ENCODE measurements around the gene C13orf46. TPM values are rescaled to one million over a fixed set of nuclear protein-coding genes. Genes with fewer than 3 reads are reported as not detected.

Gene C13orf46
- total and polyA plus RNA-seq, 4 experiments from 2014 or later, result 1.5 to 14.2 (median 13.9) TPM; not detected in 1

DNA sequence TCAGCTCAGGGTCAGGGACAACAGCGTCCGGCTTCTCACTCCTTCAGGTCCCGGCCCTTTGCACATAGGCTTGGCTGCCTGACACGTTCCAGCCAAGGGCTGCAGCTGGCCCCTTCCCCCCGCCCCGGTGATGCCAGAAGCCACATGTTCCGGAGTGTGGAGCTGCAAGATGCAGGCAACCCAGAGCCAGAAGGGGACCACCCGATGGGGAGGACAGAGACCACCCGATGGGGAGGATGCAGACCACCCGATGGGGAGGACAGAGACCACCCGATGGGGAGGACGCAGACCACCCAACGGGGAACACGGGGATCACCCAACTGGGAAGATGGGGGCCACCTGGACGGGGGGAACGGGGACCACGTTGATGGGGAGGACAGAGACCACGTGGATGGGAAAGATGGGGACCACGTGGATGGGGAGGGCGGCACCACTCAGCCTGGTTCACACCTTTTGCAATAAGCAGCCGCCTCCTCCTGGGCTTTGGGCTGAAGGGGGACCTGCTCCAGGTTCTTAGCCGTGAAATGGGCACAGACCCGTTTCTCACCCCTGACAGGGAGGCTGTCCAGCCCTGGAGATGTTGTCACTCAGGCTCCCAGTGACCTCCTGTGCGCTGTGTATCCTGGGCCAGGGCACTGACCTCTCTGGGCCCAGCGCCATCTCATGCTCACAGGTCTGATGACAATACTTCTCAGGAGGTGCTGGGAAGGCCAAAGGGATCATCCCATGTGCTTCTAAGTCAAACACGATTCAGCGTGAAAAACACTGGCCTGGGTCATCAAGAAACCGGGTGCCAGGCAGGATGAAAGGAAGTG is 34.5 kb downstream of the C13orf46 start:
- Mint-ChIP-seq H3K36me3 (peaks cover 0 to 2% of the 10 kb centered on the region in 2 donors), H3K9me3 (peaks cover 0 to 6% (median 0%) of the 10 kb centered on the region in 8 donors), H3K27me3 (no peaks in the 10 kb centered on the region), H3K27ac (no peak overlapping the region), H3K4me3 (no peak overlapping the region), H3K4me1 (no peaks in the 10 kb centered on the region)
- POLR2A ChIA-PET (ENCODE audit: partially characterized antibody), result no interaction called here
- no peaks in the 10 kb centered on the region for H3K4me1 ChIP-seq (ENCODE audit: insufficient read depth, low read length)
- peak in 1 of 5 donors; percentile 29 for DNase-seq
- no peaks in the 10 kb centered on the region for H3K9me3 ChIP-seq (ENCODE audit: control insufficient read depth in 1 of 2, low read length in 2 of 2)
- H3K4me3 ChIP-seq (ENCODE audit: low read length in 2 of 2), result no peak overlapping the region
- H3K36me3 ChIP-seq (ENCODE audit: insufficient read depth, low read length), result peaks cover 3% of the 10 kb centered on the region
- intact Hi-C loops (cut with micrococcal nuclease), result no loop called here
- no peaks in the 10 kb centered on the region for H3K27me3 ChIP-seq (ENCODE audit: insufficient read depth, low read length)
- CTCF ChIA-PET (ENCODE audit: partially characterized antibody), result no interaction called here
- H3K27ac ChIP-seq (ENCODE audit: low read depth, low read length), result no peak overlapping the region

DNA sequence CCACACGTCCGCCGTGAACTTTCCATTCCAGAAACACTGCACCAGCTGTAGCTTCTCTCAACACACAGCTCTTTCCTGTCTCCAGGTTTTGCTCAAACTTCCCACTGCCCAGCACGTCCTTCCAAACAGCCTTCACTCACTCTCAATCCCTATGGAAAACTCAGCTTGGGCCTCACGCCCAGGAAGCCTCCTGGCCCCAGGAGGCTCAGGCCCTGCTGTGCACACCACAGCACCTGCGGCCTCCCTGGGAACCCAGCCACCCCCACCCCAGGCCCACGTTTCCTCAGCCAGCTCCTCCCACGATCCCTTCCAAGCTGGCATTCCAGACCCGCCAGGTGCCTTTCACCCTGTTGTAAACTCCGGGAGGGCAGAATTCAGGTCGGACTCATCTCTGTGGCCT is 35.2 kb downstream of the C13orf46 start:
- ChIA-PET POLR2A (ENCODE audit: partially characterized antibody) (no interaction called here), CTCF (ENCODE audit: partially characterized antibody) (no interaction called here)
- peaks cover 0 to 10% (median 0%) of the 10 kb centered on the region in 8 donors for H3K9me3 Mint-ChIP-seq
- no peak overlapping the region for H3K27ac ChIP-seq (ENCODE audit: low read depth, low read length)
- H3K27me3 ChIP-seq (ENCODE audit: insufficient read depth, low read length), result no peaks in the 10 kb centered on the region
- intact Hi-C loops (cut with micrococcal nuclease), result no loop called here
- DNase-seq, result peak in 1 of 5 donors; percentile 19
- peaks cover 0 to 2% of the 10 kb centered on the region in 2 donors for H3K36me3 Mint-ChIP-seq
- no peaks in the 10 kb centered on the region for H3K9me3 ChIP-seq (ENCODE audit: control insufficient read depth in 1 of 2, low read length in 2 of 2)
- H3K27me3 Mint-ChIP-seq, result no peaks in the 10 kb centered on the region
- H3K4me3 ChIP-seq (ENCODE audit: low read length in 2 of 2), result no peak overlapping the region
- H3K4me3 Mint-ChIP-seq, result no peak overlapping the region
- H3K27ac Mint-ChIP-seq, result peak overlapping the region in 3 of 7 donors; percentile 19 to 72 (median 22)
- no peaks in the 10 kb centered on the region for H3K4me1 Mint-ChIP-seq
- H3K36me3 ChIP-seq (ENCODE audit: insufficient read depth, low read length), result no peaks in the 10 kb centered on the region
- H3K4me1 ChIP-seq (ENCODE audit: insufficient read depth, low read length), result no peaks in the 10 kb centered on the region

DNA sequence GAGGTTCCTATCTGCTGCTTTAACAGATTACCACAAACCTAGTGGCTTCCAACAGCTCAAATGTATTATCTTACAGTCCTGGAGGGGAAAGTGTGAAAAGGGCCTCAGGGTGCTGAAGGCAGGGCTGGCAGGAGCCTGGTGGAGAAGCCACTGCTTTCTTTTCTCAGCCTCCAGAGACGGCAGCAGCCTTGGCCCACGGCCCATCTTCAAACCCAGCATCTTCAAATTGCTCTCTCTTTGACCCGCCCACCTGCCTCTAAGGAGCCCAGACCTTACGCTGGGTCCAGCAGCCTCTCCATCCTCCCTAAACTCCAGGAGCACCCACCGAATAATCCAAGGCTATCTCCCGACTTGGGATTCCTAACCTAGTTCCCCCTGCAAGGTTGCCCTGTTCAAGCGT is 35.6 kb downstream of the C13orf46 start:
- no peaks in the 10 kb centered on the region for H3K4me1 Mint-ChIP-seq
- no peaks in the 10 kb centered on the region for H3K36me3 ChIP-seq (ENCODE audit: insufficient read depth, low read length)
- H3K9me3 Mint-ChIP-seq, result peaks cover 0 to 10% (median 0%) of the 10 kb centered on the region in 8 donors
- H3K27ac Mint-ChIP-seq, result peak overlapping the region in 3 of 7 donors; percentile 26 to 51 (median 30)
- no peak overlapping the region for H3K4me3 ChIP-seq (ENCODE audit: low read length in 2 of 2)
- H3K27me3 Mint-ChIP-seq, result peaks cover 0 to 3% of the 10 kb centered on the region in 2 donors
- intact Hi-C loops (cut with micrococcal nuclease), result no loop called here
- no peak overlapping the region for H3K4me3 Mint-ChIP-seq
- CTCF ChIA-PET (ENCODE audit: partially characterized antibody), result no interaction called here
- peaks cover 0 to 1% of the 10 kb centered on the region in 2 donors for H3K36me3 Mint-ChIP-seq
- H3K27me3 ChIP-seq (ENCODE audit: insufficient read depth, low read length), result no peaks in the 10 kb centered on the region
- POLR2A ChIA-PET (ENCODE audit: partially characterized antibody), result no interaction called here
- no peaks in the 10 kb centered on the region for H3K9me3 ChIP-seq (ENCODE audit: control insufficient read depth in 1 of 2, low read length in 2 of 2)
- no peaks in the 10 kb centered on the region for H3K4me1 ChIP-seq (ENCODE audit: insufficient read depth, low read length)
- no peak overlapping the region for H3K27ac ChIP-seq (ENCODE audit: low read depth, low read length)
- no peak for DNase-seq

GRCh38 chr13:113937527-113938180 is 36.2 kb downstream of the C13orf46 start:
- CTCF ChIA-PET (ENCODE audit: partially characterized antibody), result no interaction called here
- Mint-ChIP-seq H3K27me3 (peaks cover 0 to 3% of the 10 kb centered on the region in 2 donors), H3K27ac (peak overlapping the region in 3 of 7 donors; percentile 19 to 51 (median 30)), H3K4me1 (no peaks in the 10 kb centered on the region), H3K36me3 (no peaks in the 10 kb centered on the region), H3K4me3 (peak overlapping the region in 1 of 8 donors; percentile 41), H3K9me3 (peaks cover 0 to 10% (median 0%) of the 10 kb centered on the region in 8 donors)
- POLR2A ChIA-PET (ENCODE audit: partially characterized antibody), result no interaction called here
- H3K27ac ChIP-seq (ENCODE audit: low read depth, low read length), result no peak overlapping the region
- DNase-seq, result peak in 1 of 5 donors; percentile 14
- H3K36me3 ChIP-seq (ENCODE audit: insufficient read depth, low read length), result no peaks in the 10 kb centered on the region
- intact Hi-C loops (cut with micrococcal nuclease), result no loop called here
- no peaks in the 10 kb centered on the region for H3K27me3 ChIP-seq (ENCODE audit: insufficient read depth, low read length)
- H3K4me3 ChIP-seq (ENCODE audit: low read length in 2 of 2), result no peak overlapping the region
- no peaks in the 10 kb centered on the region for H3K9me3 ChIP-seq (ENCODE audit: control insufficient read depth in 1 of 2, low read length in 2 of 2)
- H3K4me1 ChIP-seq (ENCODE audit: insufficient read depth, low read length), result no peaks in the 10 kb centered on the region

DNA sequence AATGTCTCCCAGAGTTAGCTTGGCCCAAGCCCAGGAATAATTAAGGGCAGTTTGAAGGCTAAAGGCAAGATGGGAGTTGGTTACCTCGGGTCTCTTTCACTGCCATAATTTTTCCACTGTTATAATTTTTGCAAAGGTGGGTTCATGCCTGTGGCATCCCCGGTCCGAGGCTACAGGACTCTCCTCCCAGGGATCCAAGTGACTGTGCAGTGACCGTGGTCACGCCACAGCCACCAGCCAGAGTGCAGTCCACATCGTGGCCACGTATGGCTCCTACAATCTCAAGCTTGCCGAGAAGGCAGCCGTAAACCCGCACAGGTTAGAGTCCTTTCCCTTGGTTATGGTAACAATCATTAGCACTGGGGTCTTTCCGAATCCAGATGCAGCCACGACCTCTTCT is 36.8 kb downstream of the C13orf46 start:
- POLR2A ChIA-PET (ENCODE audit: partially characterized antibody), result no interaction called here

GRCh38 chr13:113936166-113936965 is 37.5 kb downstream of the C13orf46 start:
- Histone ChIP-seq H3K9me3 (ENCODE audit: control insufficient read depth in 1 of 2, low read length in 2 of 2) (no peaks in the 10 kb centered on the region), H3K4me1 (ENCODE audit: insufficient read depth, low read length) (peaks cover 3% of the 10 kb centered on the region), H3K27me3 (ENCODE audit: insufficient read depth, low read length) (no peaks in the 10 kb centered on the region), H3K36me3 (ENCODE audit: insufficient read depth, low read length) (no peaks in the 10 kb centered on the region), H3K27ac (ENCODE audit: low read depth, low read length) (no peak overlapping the region), H3K4me3 (ENCODE audit: low read length in 2 of 2) (no peak overlapping the region)
- peaks cover 0 to 6% of the 10 kb centered on the region in 2 donors for H3K27me3 Mint-ChIP-seq
- ChIA-PET POLR2A (ENCODE audit: partially characterized antibody) (no interaction called here), CTCF (ENCODE audit: partially characterized antibody) (no interaction called here)
- H3K9me3 Mint-ChIP-seq, result peaks cover 0 to 12% (median 3%) of the 10 kb centered on the region in 8 donors
- intact Hi-C loops (cut with micrococcal nuclease), result no loop called here
- peak in 1 of 5 donors; percentile 3 for DNase-seq
- no peaks in the 10 kb centered on the region for H3K36me3 Mint-ChIP-seq
- peaks cover 1 to 4% (median 3%) of the 10 kb centered on the region in 4 donors for H3K4me1 Mint-ChIP-seq
- H3K27ac Mint-ChIP-seq, result no peak overlapping the region
- H3K4me3 Mint-ChIP-seq, result no peak overlapping the region

More for the DNA sequence above, 36.8 kb downstream of the C13orf46 start:
- Mint-ChIP-seq H3K27ac (peak overlapping the region in 1 of 7 donors; percentile 76), H3K27me3 (peaks cover 0 to 6% of the 10 kb centered on the region in 2 donors), H3K4me3 (peak overlapping the region in 1 of 8 donors; percentile 11), H3K9me3 (peaks cover 0 to 11% (median 3%) of the 10 kb centered on the region in 8 donors), H3K4me1 (no peaks in the 10 kb centered on the region), H3K36me3 (no peaks in the 10 kb centered on the region)
- H3K4me1 ChIP-seq (ENCODE audit: insufficient read depth, low read length), result no peaks in the 10 kb centered on the region
- H3K27me3 ChIP-seq (ENCODE audit: insufficient read depth, low read length), result no peaks in the 10 kb centered on the region
- CTCF ChIA-PET (ENCODE audit: partially characterized antibody), result no interaction called here
- DNase-seq, result peak in 1 of 5 donors; percentile 7
- intact Hi-C loops (cut with micrococcal nuclease), result no loop called here
- H3K4me3 ChIP-seq (ENCODE audit: low read length in 2 of 2), result no peak overlapping the region
- H3K27ac ChIP-seq (ENCODE audit: low read depth, low read length), result no peak overlapping the region
- H3K36me3 ChIP-seq (ENCODE audit: insufficient read depth, low read length), result no peaks in the 10 kb centered on the region
- H3K9me3 ChIP-seq (ENCODE audit: control insufficient read depth in 1 of 2, low read length in 2 of 2), result no peaks in the 10 kb centered on the region
